Measurements from ENCODE around the gene MACROD2.

The MACROD2 gene

GRCh38 chr20:15020845-15021244 is 1025.5 kb downstream of the MACROD2 start:
- Histone ChIP-seq H3K27ac (ENCODE audit: low read length) (no peak overlapping the region), H3K4me3 (ENCODE audit: low read depth in 1 of 2, low read length in 2 of 2) (no peak overlapping the region), H3K36me3 (ENCODE audit: control insufficient read depth in 1 of 2, insufficient read depth in 2 of 2, low read length in 2 of 2) (no peaks in the 10 kb centered on the region), H3K9me3 (ENCODE audit: control insufficient read depth in 1 of 2, low read length in 2 of 2) (no peaks in the 10 kb centered on the region), H3K27me3 (ENCODE audit: low read depth, low read length) (no peaks in the 10 kb centered on the region), H3K4me1 (ENCODE audit: control insufficient read depth in 1 of 2, insufficient read depth in 2 of 2, low read length in 2 of 2) (no peaks in the 10 kb centered on the region)

- no peaks in the 10 kb centered on the region for H3K9me3 ChIP-seq (ENCODE audit: control insufficient read depth in 1 of 2, low read length in 2 of 2)
- no peaks in the 10 kb centered on the region for H3K27me3 ChIP-seq (ENCODE audit: low read depth, low read length)
Observed at GRCh38 chr20:15022921-15023320, 1027.6 kb downstream of the MACROD2 start.

GRCh38 chr20:15026759-15027158 is 1031.4 kb downstream of the MACROD2 start:
- H3K36me3 ChIP-seq (ENCODE audit: control insufficient read depth in 1 of 2, insufficient read depth in 2 of 2, low read length in 2 of 2): no peaks in the 10 kb centered on the region
- no peak overlapping the region for H3K27ac ChIP-seq (ENCODE audit: low read length)
- H3K4me3 ChIP-seq (ENCODE audit: low read depth in 1 of 2, low read length in 2 of 2): no peak overlapping the region
- no peaks in the 10 kb centered on the region for H3K27me3 ChIP-seq (ENCODE audit: low read depth, low read length)
- H3K9me3 ChIP-seq (ENCODE audit: control insufficient read depth in 1 of 2, low read length in 2 of 2): no peaks in the 10 kb centered on the region
- H3K4me1 ChIP-seq (ENCODE audit: control insufficient read depth in 1 of 2, insufficient read depth in 2 of 2, low read length in 2 of 2): no peaks in the 10 kb centered on the region

More at GRCh38 chr20:15022921-15023320, 1027.6 kb downstream of the MACROD2 start:
- no peaks in the 10 kb centered on the region for H3K4me1 ChIP-seq (ENCODE audit: control insufficient read depth in 1 of 2, insufficient read depth in 2 of 2, low read length in 2 of 2)
- no peak overlapping the region for H3K4me3 ChIP-seq (ENCODE audit: low read depth in 1 of 2, low read length in 2 of 2)
- no peaks in the 10 kb centered on the region for H3K36me3 ChIP-seq (ENCODE audit: control insufficient read depth in 1 of 2, insufficient read depth in 2 of 2, low read length in 2 of 2)
- H3K27ac ChIP-seq (ENCODE audit: low read length): no peak overlapping the region

GRCh38 chr20:15030826-15031225 is 1035.5 kb downstream of the MACROD2 start:
- Histone ChIP-seq H3K36me3 (ENCODE audit: control insufficient read depth in 1 of 2, insufficient read depth in 2 of 2, low read length in 2 of 2) (no peaks in the 10 kb centered on the region), H3K9me3 (ENCODE audit: control insufficient read depth in 1 of 2, low read length in 2 of 2) (no peaks in the 10 kb centered on the region), H3K4me1 (ENCODE audit: control insufficient read depth in 1 of 2, insufficient read depth in 2 of 2, low read length in 2 of 2) (peaks cover 0 to 4% of the 10 kb centered on the region in 2 donors), H3K27me3 (ENCODE audit: low read depth, low read length) (no peaks in the 10 kb centered on the region), H3K4me3 (ENCODE audit: low read depth in 1 of 2, low read length in 2 of 2) (no peak overlapping the region), H3K27ac (ENCODE audit: low read length) (no peak overlapping the region)

- no peaks in the 10 kb centered on the region for H3K36me3 ChIP-seq (ENCODE audit: control insufficient read depth in 1 of 2, insufficient read depth in 2 of 2, low read length in 2 of 2)
- no peaks in the 10 kb centered on the region for H3K9me3 ChIP-seq (ENCODE audit: control insufficient read depth in 1 of 2, low read length in 2 of 2)
- H3K4me3 ChIP-seq (ENCODE audit: low read depth in 1 of 2, low read length in 2 of 2): no peak overlapping the region
- H3K27me3 ChIP-seq (ENCODE audit: low read depth, low read length): no peaks in the 10 kb centered on the region
- peaks cover 0 to 4% of the 10 kb centered on the region in 2 donors for H3K4me1 ChIP-seq (ENCODE audit: control insufficient read depth in 1 of 2, insufficient read depth in 2 of 2, low read length in 2 of 2)
- no peak overlapping the region for H3K27ac ChIP-seq (ENCODE audit: low read length)
Observed at GRCh38 chr20:15031546-15032351, 1036.4 kb downstream of the MACROD2 start.

GRCh38 chr20:15032352-15032622 is 1037.0 kb downstream of the MACROD2 start:
- Histone ChIP-seq H3K27me3 (ENCODE audit: low read depth, low read length) (no peaks in the 10 kb centered on the region), H3K27ac (ENCODE audit: low read length) (no peak overlapping the region), H3K36me3 (ENCODE audit: control insufficient read depth in 1 of 2, insufficient read depth in 2 of 2, low read length in 2 of 2) (no peaks in the 10 kb centered on the region), H3K9me3 (ENCODE audit: control insufficient read depth in 1 of 2, low read length in 2 of 2) (no peaks in the 10 kb centered on the region), H3K4me3 (ENCODE audit: low read depth in 1 of 2, low read length in 2 of 2) (no peak overlapping the region), H3K4me1 (ENCODE audit: control insufficient read depth in 1 of 2, insufficient read depth in 2 of 2, low read length in 2 of 2) (peaks cover 0 to 4% of the 10 kb centered on the region in 2 donors)

- H3K36me3 ChIP-seq (ENCODE audit: control insufficient read depth in 1 of 2, insufficient read depth in 2 of 2, low read length in 2 of 2): no peaks in the 10 kb centered on the region
- H3K9me3 ChIP-seq (ENCODE audit: control insufficient read depth in 1 of 2, low read length in 2 of 2): no peaks in the 10 kb centered on the region
- no peak overlapping the region for H3K27ac ChIP-seq (ENCODE audit: low read length)
- H3K4me3 ChIP-seq (ENCODE audit: low read depth in 1 of 2, low read length in 2 of 2): no peak overlapping the region
- H3K27me3 ChIP-seq (ENCODE audit: low read depth, low read length): no peaks in the 10 kb centered on the region
- peaks cover 0 to 4% of the 10 kb centered on the region in 2 donors for H3K4me1 ChIP-seq (ENCODE audit: control insufficient read depth in 1 of 2, insufficient read depth in 2 of 2, low read length in 2 of 2)
Observed at GRCh38 chr20:15033269-15033668, 1038.0 kb downstream of the MACROD2 start.

GRCh38 chr20:15033891-15034290 is 1038.6 kb downstream of the MACROD2 start:
- no peaks in the 10 kb centered on the region for H3K36me3 ChIP-seq (ENCODE audit: control insufficient read depth in 1 of 2, insufficient read depth in 2 of 2, low read length in 2 of 2)
- no peak overlapping the region for H3K4me3 ChIP-seq (ENCODE audit: low read depth in 1 of 2, low read length in 2 of 2)
- H3K4me1 ChIP-seq (ENCODE audit: control insufficient read depth in 1 of 2, insufficient read depth in 2 of 2, low read length in 2 of 2): peaks cover 0 to 4% of the 10 kb centered on the region in 2 donors
- no peak overlapping the region for H3K27ac ChIP-seq (ENCODE audit: low read length)
- no peaks in the 10 kb centered on the region for H3K27me3 ChIP-seq (ENCODE audit: low read depth, low read length)
- no peaks in the 10 kb centered on the region for H3K9me3 ChIP-seq (ENCODE audit: control insufficient read depth in 1 of 2, low read length in 2 of 2)

- Histone ChIP-seq H3K27me3 (ENCODE audit: low read depth, low read length) (no peaks in the 10 kb centered on the region), H3K36me3 (ENCODE audit: control insufficient read depth in 1 of 2, insufficient read depth in 2 of 2, low read length in 2 of 2) (no peaks in the 10 kb centered on the region), H3K27ac (ENCODE audit: low read length) (no peak overlapping the region), H3K9me3 (ENCODE audit: control insufficient read depth in 1 of 2, low read length in 2 of 2) (no peaks in the 10 kb centered on the region), H3K4me1 (ENCODE audit: control insufficient read depth in 1 of 2, insufficient read depth in 2 of 2, low read length in 2 of 2) (peaks cover 0 to 4% of the 10 kb centered on the region in 2 donors), H3K4me3 (ENCODE audit: low read depth in 1 of 2, low read length in 2 of 2) (no peak overlapping the region)
Observed at GRCh38 chr20:15036948-15037347, 1041.6 kb downstream of the MACROD2 start.

- H3K9me3 ChIP-seq (ENCODE audit: control insufficient read depth in 1 of 2, low read length in 2 of 2): no peaks in the 10 kb centered on the region
- H3K36me3 ChIP-seq (ENCODE audit: control insufficient read depth in 1 of 2, insufficient read depth in 2 of 2, low read length in 2 of 2): no peaks in the 10 kb centered on the region
- H3K4me1 ChIP-seq (ENCODE audit: control insufficient read depth in 1 of 2, insufficient read depth in 2 of 2, low read length in 2 of 2): no peaks in the 10 kb centered on the region
- no peaks in the 10 kb centered on the region for H3K27me3 ChIP-seq (ENCODE audit: low read depth, low read length)
- no peak overlapping the region for H3K4me3 ChIP-seq (ENCODE audit: low read depth in 1 of 2, low read length in 2 of 2)
- H3K27ac ChIP-seq (ENCODE audit: low read length): no peak overlapping the region
Observed at GRCh38 chr20:15039088-15039752, 1043.9 kb downstream of the MACROD2 start.

GRCh38 chr20:15042723-15043122 is 1047.4 kb downstream of the MACROD2 start:
- H3K4me1 ChIP-seq (ENCODE audit: control insufficient read depth in 1 of 2, insufficient read depth in 2 of 2, low read length in 2 of 2): no peaks in the 10 kb centered on the region
- no peaks in the 10 kb centered on the region for H3K36me3 ChIP-seq (ENCODE audit: control insufficient read depth in 1 of 2, insufficient read depth in 2 of 2, low read length in 2 of 2)
- no peak overlapping the region for H3K27ac ChIP-seq (ENCODE audit: low read length)
- no peak overlapping the region for H3K4me3 ChIP-seq (ENCODE audit: low read depth in 1 of 2, low read length in 2 of 2)
- H3K9me3 ChIP-seq (ENCODE audit: control insufficient read depth in 1 of 2, low read length in 2 of 2): no peaks in the 10 kb centered on the region
- no peaks in the 10 kb centered on the region for H3K27me3 ChIP-seq (ENCODE audit: low read depth, low read length)

All from muscle layer of duodenum (tissue), 2 donors.